Smooth muscle cell (in vitro differentiated cells): ENCODE data around the gene NDNF. TPM values are rescaled to one million over a fixed set of nuclear protein-coding genes. Genes with fewer than 3 reads are reported as not detected.

Source experiments
- DNase-seq: peaks from one replicate; lab custom pipeline; 2025; ENCODE audit not compliant: unreplicated experiment; lab: John Stamatoyannopoulos, UW
- H2AFZ ChIP-seq: fragments of 200-600 bp; sonication (generic); 2 replicates; pipeline ENCODE4 v1.6.0; 2016; ENCODE audit warnings: antibody characterized with exemption, low read depth, mild to moderate bottlenecking
- H3F3A ChIP-seq: fragments of 200-600 bp; sonication (generic); 2 replicates; pipeline ENCODE4 v1.6.0; 2017; ENCODE audit warnings: antibody characterized with exemption, low read depth
- H3K27ac ChIP-seq: fragments of 200-600 bp; sonication (generic); 2 replicates; pipeline ENCODE4 v1.5.1; 2016; ENCODE audit warnings: low read depth, mild to moderate bottlenecking
- H3K27me3 ChIP-seq: fragments of 200-600 bp; sonication (generic); 2 replicates; pipeline ENCODE4 v1.6.1; 2016; ENCODE audit warnings: low read depth, mild to moderate bottlenecking
- H3K36me3 ChIP-seq: fragments of 200-600 bp; sonication (generic); 2 replicates; pipeline ENCODE4 v1.5.1; 2016; ENCODE audit warnings: low read depth
- H3K4me1 ChIP-seq: fragments of 200-600 bp; sonication (generic); 2 replicates; pipeline ENCODE4 v1.5.1; 2016; ENCODE audit warnings: low read depth
- H3K4me2 ChIP-seq: fragments of 200-600 bp; sonication (generic); 2 replicates; pipeline ENCODE4 v1.6.0; 2016; ENCODE audit warnings: mild to moderate bottlenecking
- H3K4me3 ChIP-seq: fragments of 200-600 bp; sonication (generic); 2 replicates; pipeline ENCODE4 v1.5.1; 2016; ENCODE audit warnings: mild to moderate bottlenecking
- H3K79me2 ChIP-seq: fragments of 200-600 bp; sonication (generic); 2 replicates; pipeline ENCODE4 v1.6.0; 2016; ENCODE audit warnings: low read depth, mild to moderate bottlenecking
- H3K9ac ChIP-seq: fragments of 200-600 bp; sonication (generic); 2 replicates; pipeline ENCODE4 v1.6.0; 2016; ENCODE audit warnings: low read depth
- H3K9me3 ChIP-seq: fragments of 200-600 bp; sonication (generic); replicated peaks from 2 replicates; pipeline ENCODE4 v1.5.1; 2016; ENCODE audit warnings: low read depth
- H4K20me1 ChIP-seq: fragments of 200-600 bp; sonication (generic); 2 replicates; pipeline ENCODE4 v1.6.0; 2016; ENCODE audit warnings: low read depth
- CTCF ChIP-seq: fragments of 200-600 bp; sonication (generic); IDR thresholded peaks from 2 replicates; pipeline ENCODE4 v1.5.1; 2017; ENCODE audit warnings: borderline replicate concordance, mild to moderate bottlenecking, antibody characterized with exemption; ENCODE audit not compliant: insufficient read depth, poor library complexity, severe bottlenecking
- WGBS: methylation state at CpG from one replicate; pipeline ENCODE4 v1.1.7; 2016; ENCODE audit warnings: low lambda C conversion rate; 5-methylcytosine and 5-hydroxymethylcytosine counted together
- polyA plus RNA-seq: library from polyadenylated mRNA; unstranded; fragments of >200 nt; fragmentation: Nextera tagmentation; extraction: Ambion mirVana; gene quantifications from 2 replicates; pipeline ENCODE4 v1.2.1, GENCODE V29; 2016
- total RNA-seq: library from RNA; depleted of rRNA; stranded (reverse); fragments of >200 nt; gene quantifications from 2 replicates; pipeline ENCODE4 v1.2.3, GENCODE V29; 2014

NDNF gene
- total and polyA plus RNA-seq, 2 experiments from 2014 or later = 8.4 to 11.0 TPM

GRCh38 chr4:121079376-121079775, 7.0 kb upstream of the NDNF start:
- H3K9me3 ChIP-seq = no peaks in the 10 kb centered on the region
- WGBS = 79% methylated on average over 1 of the region's 1 CpG

GRCh38 chr4:121077496-121077895, 5.2 kb upstream of the NDNF start:
- H3K27ac ChIP-seq = no peak overlapping the region
- no peaks in the 10 kb centered on the region for H3K36me3 ChIP-seq
- no peak for TF ChIP-seq CTCF
- no peaks in the 10 kb centered on the region for H3K4me1 ChIP-seq
- no peaks in the 10 kb centered on the region for H4K20me1 ChIP-seq
- no peak overlapping the region for H2AFZ ChIP-seq
- no peak overlapping the region for H3K4me2 ChIP-seq
- WGBS = 65% methylated on average over 5 of the region's 5 CpGs
- no peaks in the 10 kb centered on the region for H3K79me2 ChIP-seq
- peaks cover 48% of the 10 kb centered on the region for H3K27me3 ChIP-seq
- H3K9me3 ChIP-seq = no peaks in the 10 kb centered on the region
- no peak overlapping the region for H3K9ac ChIP-seq
- no peak for DNase-seq
- no peak overlapping the region for H3K4me3 ChIP-seq
- H3F3A ChIP-seq = no peaks in the 10 kb centered on the region

More at GRCh38 chr4:121079376-121079775, 7.0 kb upstream of the NDNF start:
- H2AFZ ChIP-seq = no peak overlapping the region
- no peak for DNase-seq
- H3F3A ChIP-seq = no peaks in the 10 kb centered on the region
- no peak overlapping the region for H3K4me3 ChIP-seq
- no peaks in the 10 kb centered on the region for H3K79me2 ChIP-seq
- no peaks in the 10 kb centered on the region for H3K4me1 ChIP-seq
- no peak overlapping the region for H3K4me2 ChIP-seq
- TF ChIP-seq CTCF = no peak
- H3K27me3 ChIP-seq = peaks cover 29% of the 10 kb centered on the region
- no peaks in the 10 kb centered on the region for H3K36me3 ChIP-seq
- H3K27ac ChIP-seq = no peak overlapping the region
- H3K9ac ChIP-seq = no peak overlapping the region
- no peaks in the 10 kb centered on the region for H4K20me1 ChIP-seq

- H2AFZ ChIP-seq = no peak overlapping the region
- H3K9ac ChIP-seq = no peak overlapping the region
- H3F3A ChIP-seq = no peaks in the 10 kb centered on the region
- no peak overlapping the region for H3K4me3 ChIP-seq
- H3K79me2 ChIP-seq = no peaks in the 10 kb centered on the region
- no peak overlapping the region for H3K4me2 ChIP-seq
- TF ChIP-seq CTCF = no peak
- no peak for DNase-seq
- H4K20me1 ChIP-seq = no peaks in the 10 kb centered on the region
- H3K27me3 ChIP-seq = peaks cover 52% of the 10 kb centered on the region
- WGBS = 83% methylated on average over 6 of the region's 6 CpGs
- no peak overlapping the region for H3K27ac ChIP-seq
- H3K9me3 ChIP-seq = no peaks in the 10 kb centered on the region
- no peaks in the 10 kb centered on the region for H3K4me1 ChIP-seq
- no peaks in the 10 kb centered on the region for H3K36me3 ChIP-seq
These were observed 4.1 kb upstream of the NDNF start for GRCh38 chr4:121076416-121076815.

GRCh38 chr4:121073672-121074381, 1.5 kb upstream of the NDNF start:
- TF ChIP-seq CTCF = no peak
- Histone ChIP-seq H3K9ac (no peak overlapping the region), H3K9me3 (no peaks in the 10 kb centered on the region), H3K36me3 (no peaks in the 10 kb centered on the region), H4K20me1 (no peaks in the 10 kb centered on the region), H3K27ac (no peak overlapping the region), H3K4me3 (peak overlapping the region; percentile 67), H3K4me2 (peak overlapping the region; percentile 87), H3K4me1 (peaks cover 5% of the 10 kb centered on the region), H3F3A (no peaks in the 10 kb centered on the region), H3K79me2 (no peaks in the 10 kb centered on the region), H3K27me3 (peaks cover 77% of the 10 kb centered on the region), H2AFZ (no peak overlapping the region)
- 46% methylated on average over 5 of the region's 5 CpGs for WGBS
- no peak for DNase-seq
